GM12878 (cell line): ENCODE measurements around the gene IL36B. TPM values are rescaled to one million over a fixed set of nuclear protein-coding genes. Genes with fewer than 3 reads are reported as not detected.

Experiments used
- ATAC-seq: fragments of 200-7000 bp; cut with Tn5 transposase; 3 replicates; pipeline ENCODE4 v1.9.1; 2020; ENCODE audit warnings: mild to moderate bottlenecking, moderate library complexity
- BruUV-seq: library from RNA; stranded (reverse); fragments of 400-500 nt; replicated peaks from 2 replicates; lab custom pipeline; 2021; lab: Mats Ljungman, UMichigan
- CTCF ChIA-PET: fragments of 300-600 bp; sonication (Branson Sonifier 250); formaldehyde crosslinking; extraction: SDS; loops from one replicate; lab custom pipeline; 2021; ENCODE audit warnings: inconsistent platforms; lab: Yijun Ruan, JAX
- POLR2A ChIA-PET: fragments of 350-600 bp; formaldehyde crosslinking; extraction: SDS; loops from one replicate; lab custom pipeline; 2021; ENCODE audit warnings: inconsistent platforms; lab: Charles Lee
- RAD21 ChIA-PET: fragments of 300-600 bp; sonication (Branson Sonifier 250); formaldehyde crosslinking; loops from one replicate; lab custom pipeline; 2023; ENCODE audit warnings: antibody characterized with exemption; ENCODE audit not compliant: unreplicated experiment; lab: Charles Lee
- SMC1A ChIA-PET: fragments of 300-600 bp; sonication (Branson Sonifier 250); formaldehyde crosslinking; loops from one replicate; lab custom pipeline; 2023; ENCODE audit not compliant: unreplicated experiment, uncharacterized antibody; lab: Charles Lee
- DNase-seq: peaks from one replicate; pipeline ENCODE4 v3.0.0-alpha.2; 2011; ENCODE audit warnings: low read depth, low spot score
- FAIRE-seq: peaks from 3 replicates; lab custom pipeline; 2011; peaks lifted over from hg19 to GRCh38; lab: Jason Lieb, UNC
- H2AFZ ChIP-seq: 2 replicates; pipeline ENCODE4 v1.6.0; 2011; ENCODE audit warnings: low read depth, low read length, control low read depth; ENCODE audit not compliant: control insufficient read depth
- H3K27ac ChIP-seq: 2 replicates; pipeline ENCODE4 v1.5.1; 2011; ENCODE audit warnings: control low read depth; ENCODE audit not compliant: control insufficient read depth, insufficient read depth
- H3K27me3 ChIP-seq, 2 experiments: replicated peaks in 1 of 2; 2 replicates each; pipeline versions ENCODE4 v1.6.0 to v1.6.1; 2011; ENCODE audit warnings: low read length in 1 of 2; ENCODE audit not compliant: control insufficient read depth in 2 of 2, insufficient read depth in 2 of 2
- H3K36me3 ChIP-seq, 2 experiments: 2 replicates each; pipeline ENCODE4 v1.5.1; 2011; ENCODE audit warnings: low read length in 1 of 2; ENCODE audit not compliant: control insufficient read depth in 2 of 2, insufficient read depth in 2 of 2
- H3K4me1 ChIP-seq: 2 replicates; pipeline ENCODE4 v1.6.1; 2011; ENCODE audit warnings: mild to moderate bottlenecking, low read length, moderate library complexity, mixed read lengths; ENCODE audit not compliant: control insufficient read depth, insufficient read depth
- H3K4me2 ChIP-seq: 2 replicates; pipeline ENCODE4 v1.6.0; 2011; ENCODE audit warnings: control low read depth; ENCODE audit not compliant: control insufficient read depth, insufficient read depth
- H3K4me3 ChIP-seq: fragments of 200-600 bp; sonication (generic); 2 replicates; pipeline ENCODE4 v1.5.1; 2016
- H3K79me2 ChIP-seq: 2 replicates; pipeline ENCODE4 v1.6.0; 2011; ENCODE audit warnings: low read length; ENCODE audit not compliant: control insufficient read depth, insufficient read depth
- H3K9ac ChIP-seq: 2 replicates; pipeline ENCODE4 v1.8.0; 2011; ENCODE audit warnings: low read length, control low read depth, mixed read lengths; ENCODE audit not compliant: control insufficient read depth, insufficient read depth
- H3K9me3 ChIP-seq: replicated peaks from 3 replicates; pipeline ENCODE4 v1.5.1; 2011; ENCODE audit warnings: mild to moderate bottlenecking, low read length; ENCODE audit not compliant: control insufficient read depth, insufficient read depth
- H4K20me1 ChIP-seq: 2 replicates; pipeline ENCODE4 v1.6.0; 2011; ENCODE audit not compliant: control insufficient read depth, insufficient read depth
- NFYB ChIP-seq: IDR thresholded peaks from 2 replicates; pipeline ENCODE4 v1.6.1; 2011; ENCODE audit warnings: low read depth, mild to moderate bottlenecking, low read length, improper control_type of control experiment, moderate library complexity; ENCODE audit not compliant: insufficient read depth
- SIX5 ChIP-seq: IDR thresholded peaks from 2 replicates; pipeline ENCODE4 v1.6.1; 2011; ENCODE audit warnings: mild to moderate bottlenecking, low read depth, low read length, moderate library complexity; ENCODE audit not compliant: severe bottlenecking
- TARDBP ChIP-seq: IDR thresholded peaks from 2 replicates; pipeline ENCODE4 v1.6.1; 2016; ENCODE audit warnings: borderline replicate concordance
- TCF7 ChIP-seq: IDR thresholded peaks from 2 replicates; pipeline ENCODE4 v1.6.1; 2014; ENCODE audit warnings: antibody characterized with exemption, borderline replicate concordance
- WGBS: methylation state at CpG from one replicate; pipeline ENCODE4 v1.1.6; 2016; ENCODE audit warnings: low lambda C conversion rate; ENCODE audit not compliant: insufficient replicate concordance, insufficient coverage; ENCODE audit errors: missing lambda C conversion rate; 5-methylcytosine and 5-hydroxymethylcytosine counted together
- in situ Hi-C: fragments of 300-500 bp; cut with MboI; formaldehyde crosslinking; loops from 9 replicates; pipeline ENCODE4 v1.14.3; 2018; ENCODE audit warnings: mixed read lengths
- intact Hi-C: fragments of 100-400 bp; cut with micrococcal nuclease; formaldehyde crosslinking; loops from one replicate; pipeline ENCODE4 v1.14.2; 2022; ENCODE audit not compliant: unreplicated experiment
- polyA plus RNA-seq, 11 experiments: library from polyadenylated mRNA; depleted of rRNA in 4 of 11; unstranded in 6 of 11; stranded (reverse) in 5 of 11; fragments of >200 nt; fragmentation: Nextera tagmentation in 4 of 11; fragmentation: Illumina TruSeq in 1 of 11; extraction: Ambion mirVana in 4 of 11; extraction: Trizol in 1 of 11; gene quantifications; 1 replicate in 1 of 11; 2 replicates in 10 of 11; pipeline versions ENCODE4 v1.2.1 to v1.2.3, GENCODE V29; 2011 to 2016; ENCODE audit warnings: inconsistent platforms in 2 of 11, missing spikeins in 2 of 11, low read depth in 1 of 11
- total RNA-seq, 4 experiments: library from RNA; depleted of rRNA in 3 of 4; stranded (reverse); fragments of >200 nt in 3 of 4; fragmentation: Illumina TruSeq in 1 of 4; extraction: Trizol in 1 of 4; gene quantifications; 2 replicates each; pipeline versions ENCODE4 v1.2.1 to v1.2.3, GENCODE V29; 2013 to 2021
- TF ChIP-seq, protein P1 (sequence below): IDR thresholded peaks from 2 replicates; pipeline ENCODE4 v1.6.1; 2011; ENCODE audit warnings: borderline replicate concordance, low read depth, mild to moderate bottlenecking, moderate library complexity, mixed read lengths, low read length; ENCODE audit not compliant: insufficient read depth; ENCODE audit errors: extremely low read length

IL36B gene
- total and polyA plus RNA-seq, 10 of the 15 experiments (the other 5 are each of a cell fraction or from before 2014, with no cell fraction given), result not detected

GRCh38 chr2:113050921-113051895 is 1.5 kb downstream of the IL36B start (continued):
- TF ChIP-seq, protein P1, sequence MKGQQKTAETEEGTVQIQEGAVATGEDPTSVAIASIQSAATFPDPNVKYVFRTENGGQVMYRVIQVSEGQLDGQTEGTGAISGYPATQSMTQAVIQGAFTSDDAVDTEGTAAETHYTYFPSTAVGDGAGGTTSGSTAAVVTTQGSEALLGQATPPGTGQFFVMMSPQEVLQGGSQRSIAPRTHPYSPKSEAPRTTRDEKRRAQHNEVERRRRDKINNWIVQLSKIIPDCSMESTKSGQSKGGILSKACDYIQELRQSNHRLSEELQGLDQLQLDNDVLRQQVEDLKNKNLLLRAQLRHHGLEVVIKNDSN, result no peak

DNA sequence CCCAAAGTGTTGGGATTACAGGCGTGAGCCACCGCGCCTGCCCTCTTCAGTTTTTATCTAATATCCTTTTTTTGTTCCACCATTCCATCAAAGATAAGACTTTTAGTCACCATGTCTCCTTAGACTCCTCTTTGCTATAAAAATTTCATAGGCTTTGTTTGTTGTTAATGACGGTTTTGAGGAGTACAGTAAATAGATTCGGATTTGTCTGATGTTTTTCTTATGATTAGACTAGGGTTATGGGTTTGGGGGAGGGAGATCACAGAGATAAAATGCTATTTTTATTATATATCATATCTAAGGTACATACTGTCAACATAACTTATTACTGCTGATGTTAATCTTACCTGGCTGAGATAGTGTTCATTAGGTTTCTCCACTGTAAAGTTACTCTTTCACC is 6.2 kb downstream of the IL36B start:
- H3K4me3 ChIP-seq, result no peak overlapping the region
- H3K36me3 ChIP-seq, result no peaks in the 10 kb centered on the region
- FAIRE-seq, result no peak
- H3K4me2 ChIP-seq, result no peak overlapping the region
- no peaks in the 10 kb centered on the region for H3K9me3 ChIP-seq
- RAD21 ChIA-PET, result no interaction called here
- no peaks in the 10 kb centered on the region for H4K20me1 ChIP-seq
- ATAC-seq, result no peak
- in situ Hi-C loops, result no loop called here
- H2AFZ ChIP-seq, result no peak overlapping the region
- intact Hi-C loops, result no loop called here
- BruUV-seq, result no TSS peak
- TF ChIP-seq TCF7 (no peak), NFYB (no peak), TARDBP (no peak), SIX5 (no peak)
- CTCF ChIA-PET, result no interaction called here
- no peak overlapping the region for H3K27ac ChIP-seq
- POLR2A ChIA-PET, result no interaction called here
- DNase-seq, result no peak
- H3K9ac ChIP-seq, result no peak overlapping the region
- 0 out of 4 replicates have a peak, but pooled peaks cover 0 to 1% of the 10 kb centered on the region in 2 experiments for H3K27me3 ChIP-seq
- H3K79me2 ChIP-seq, result no peaks in the 10 kb centered on the region
- SMC1A ChIA-PET, result interaction anchor here (1.0 kb wide), 1 partner anchor 12 kb away, joined by 4 read pairs; the partner anchor contains the start of gene IL36RN
- H3K4me1 ChIP-seq, result no peaks in the 10 kb centered on the region
- WGBS, result 68% methylated on average over 5 of the region's 5 CpGs
